Fibroblast of peridontal ligament (primary cell): ENCODE measurements around the gene DBNL.
"Not testable (repeated sequence)": the region's sequence is repeated elsewhere in the genome, so short reads cannot be mapped to it uniquely, and the experiment has no call there.

Experiments
- DNase-seq: peaks from one replicate; pipeline ENCODE4 v3.0.0-alpha.2; 2010; ENCODE audit errors: extremely low read depth

Gene DBNL

GRCh38 chr7:44044315-44045225 is at the start of gene DBNL:
TSS of gene DBNL (plus strand) at chr7:44044702. CDS start at chr7:44044738, 36 bp downstream.
- DNase-seq = peak; percentile 71

- not testable (repeated sequence) for DNase-seq
These were observed 47.0 kb upstream of the DBNL start, which contains the start of gene SPDYE1 for GRCh38 chr7:43997532-43997931. TSS of gene SPDYE1 (plus strand) at chr7:43997897. CDS start at chr7:43999950, 2,053 bp downstream.

- not testable (repeated sequence) for DNase-seq
These were observed 32.4 kb upstream of the DBNL start for GRCh38 chr7:44012081-44012480.

GRCh38 chr7:44015090-44015489 is 29.4 kb upstream of the DBNL start:
- not testable (repeated sequence) for DNase-seq

GRCh38 chr7:44018857-44019807 is 25.4 kb upstream of the DBNL start:
- DNase-seq = peak; percentile 96

- DNase-seq = not testable (repeated sequence)
These were observed 24.7 kb upstream of the DBNL start for GRCh38 chr7:44019825-44020224.

GRCh38 chr7:44022069-44022468 is 22.4 kb upstream of the DBNL start:
- DNase-seq = not testable (repeated sequence)

- not testable (repeated sequence) for DNase-seq
These were observed 21.6 kb upstream of the DBNL start for GRCh38 chr7:44022796-44023467.

- not testable (repeated sequence) for DNase-seq
These were observed 15.1 kb upstream of the DBNL start for GRCh38 chr7:44029433-44029832.

GRCh38 chr7:44030029-44030428 is 14.5 kb upstream of the DBNL start:
- not testable (repeated sequence) for DNase-seq

GRCh38 chr7:44031319-44031718 is 13.2 kb upstream of the DBNL start:
- DNase-seq = not testable (repeated sequence)

- DNase-seq = not testable (repeated sequence)
These were observed 12.5 kb upstream of the DBNL start for GRCh38 chr7:44032031-44032430.

- not testable (repeated sequence) for DNase-seq
These were observed 10.3 kb upstream of the DBNL start for GRCh38 chr7:44033971-44034844.

- not testable (repeated sequence) for DNase-seq
These were observed 8.1 kb upstream of the DBNL start for GRCh38 chr7:44036364-44036763.

- not testable (repeated sequence) for DNase-seq
These were observed 6.6 kb upstream of the DBNL start for GRCh38 chr7:44037951-44038350.

GRCh38 chr7:44038553-44038952 is 5.9 kb upstream of the DBNL start:
- DNase-seq = not testable (repeated sequence)

- not testable (repeated sequence) for DNase-seq
These were observed 5.4 kb upstream of the DBNL start for GRCh38 chr7:44038961-44039558.

- DNase-seq = not testable (repeated sequence)
These were observed 4.6 kb upstream of the DBNL start for GRCh38 chr7:44039800-44040492.

- DNase-seq = not testable (repeated sequence)
These were observed 4.0 kb upstream of the DBNL start for GRCh38 chr7:44040493-44040891.
